Liver (tissue), 9 donors: ENCODE results near the gene CARMIL1. TPM values are rescaled to one million over a fixed set of nuclear protein-coding genes. Genes with fewer than 3 reads are reported as not detected.

Source experiments
- DNase-seq: peaks from one replicate; pipeline ENCODE4 v3.0.0-alpha.2; 2017; ENCODE audit warnings: low spot score
- H3K27ac ChIP-seq, 2 donors: one replicate each; pipeline ENCODE4 v1.7.0; 2013; ENCODE audit warnings: inconsistent platforms in 2 of 2, low read length in 2 of 2, control low read depth in 1 of 2, low read depth in 1 of 2, mild to moderate bottlenecking in 1 of 2
- H3K27me3 ChIP-seq, 4 donors: one replicate each; pipeline versions ENCODE4 v1.6.1 to v1.7.0; 2013; ENCODE audit warnings: low read length in 3 of 4, inconsistent platforms in 1 of 4, mild to moderate bottlenecking in 1 of 4, moderate library complexity in 1 of 4; ENCODE audit not compliant: control insufficient read depth in 4 of 4, insufficient read depth in 4 of 4
- H3K36me3 ChIP-seq, 4 donors: one replicate each; pipeline versions ENCODE4 v1.6.1 to v1.7.0; 2013; ENCODE audit warnings: low read length in 3 of 4, mild to moderate bottlenecking in 3 of 4, low read depth in 1 of 4, moderate library complexity in 1 of 4; ENCODE audit not compliant: control insufficient read depth in 4 of 4, insufficient read depth in 3 of 4
- H3K4me1 ChIP-seq, 4 donors: one replicate each; pipeline versions ENCODE4 v1.6.1 to v1.7.0; 2013; ENCODE audit warnings: low read length in 3 of 4, mild to moderate bottlenecking in 3 of 4, moderate library complexity in 1 of 4; ENCODE audit not compliant: control insufficient read depth in 4 of 4, insufficient read depth in 4 of 4
- H3K4me3 ChIP-seq, 3 donors: one replicate each; pipeline versions ENCODE4 v1.6.1 to v1.7.0; 2013; ENCODE audit warnings: low read length in 3 of 3, control low read depth in 1 of 3, low read depth in 1 of 3, mild to moderate bottlenecking in 1 of 3
- H3K9ac ChIP-seq, 2 donors: one replicate each; pipeline ENCODE4 v1.7.0; 2013; ENCODE audit warnings: low read length in 2 of 2, mild to moderate bottlenecking in 2 of 2, moderate library complexity in 2 of 2, control low read depth in 1 of 2, low read depth in 1 of 2
- H3K9me3 ChIP-seq, 4 donors: one replicate each; pipeline versions ENCODE4 v1.6.1 to v1.7.0; 2013; ENCODE audit warnings: low read length in 3 of 4; ENCODE audit not compliant: control insufficient read depth in 4 of 4
- EGR1 ChIP-seq, 2 donors: IDR thresholded peaks; 2 replicates each; pipeline ENCODE4 v1.6.1; 2016 to 2018; ENCODE audit warnings: antibody characterized with exemption in 2 of 2, low read depth in 2 of 2
- FOXA1 ChIP-seq: IDR thresholded peaks from 2 replicates; pipeline ENCODE4 v1.6.1; 2016; ENCODE audit warnings: antibody characterized with exemption
- FOXA2 ChIP-seq: IDR thresholded peaks from 2 replicates; pipeline ENCODE4 v1.6.1; 2016; ENCODE audit warnings: antibody characterized with exemption
- GABPA ChIP-seq, 2 donors: IDR thresholded peaks in 1 of 2; conservative IDR thresholded peaks in 1 of 2; 2 replicates each; pipeline ENCODE4 v1.6.1; 2016; ENCODE audit warnings: antibody characterized with exemption in 2 of 2, mild to moderate bottlenecking in 1 of 2, moderate library complexity in 1 of 2
- HNF4A ChIP-seq, 2 donors: conservative IDR thresholded peaks; 2 replicates each; pipeline ENCODE4 v1.6.1; 2016; ENCODE audit warnings: antibody characterized with exemption in 2 of 2, mild to moderate bottlenecking in 2 of 2
- HNF4G ChIP-seq: IDR thresholded peaks from 2 replicates; pipeline ENCODE4 v1.6.1; 2016; ENCODE audit warnings: antibody characterized with exemption
- JUND ChIP-seq, 2 donors: IDR thresholded peaks; 2 replicates each; pipeline ENCODE4 v1.6.1; 2016; ENCODE audit warnings: antibody characterized with exemption in 2 of 2
- NR2F2 ChIP-seq: IDR thresholded peaks from 2 replicates; pipeline ENCODE4 v1.6.1; 2016; ENCODE audit warnings: antibody characterized with exemption
- RAD21 ChIP-seq, 2 donors: IDR thresholded peaks; 2 replicates each; pipeline ENCODE4 v1.6.1; 2016; ENCODE audit warnings: antibody characterized with exemption in 2 of 2, mild to moderate bottlenecking in 2 of 2
- RXRA ChIP-seq, 2 donors: IDR thresholded peaks; 2 replicates each; pipeline ENCODE4 v1.6.1; 2017 to 2018; ENCODE audit warnings: antibody characterized with exemption in 2 of 2, mild to moderate bottlenecking in 1 of 2
- SP1 ChIP-seq: IDR thresholded peaks from 2 replicates; pipeline ENCODE4 v1.6.1; 2018; ENCODE audit warnings: antibody characterized with exemption, mild to moderate bottlenecking
- TAF1 ChIP-seq: conservative IDR thresholded peaks from 2 replicates; pipeline ENCODE4 v1.6.1; 2016; ENCODE audit warnings: antibody characterized with exemption, mild to moderate bottlenecking
- YY1 ChIP-seq: IDR thresholded peaks from 2 replicates; pipeline ENCODE4 v1.6.1; 2016; ENCODE audit warnings: antibody characterized with exemption, mild to moderate bottlenecking
- WGBS: extraction: QIAGEN DNeasy Blood & Tissue Kit; methylation state at CpG from one replicate; pipeline ENCODE4 v1.1.7; 2013; 5-methylcytosine and 5-hydroxymethylcytosine counted together
- polyA plus RNA-seq, 2 donors: library from polyadenylated mRNA; stranded (reverse) in 1 of 2; unstranded in 1 of 2; fragments of 200-250 nt in 1 of 2; fragments of >200 nt in 1 of 2; fragmentation: Nextera tagmentation in 1 of 2; extraction: Ambion mirVana in 1 of 2; gene quantifications; one replicate each; pipeline versions ENCODE4 v1.2.1 to v1.2.3, GENCODE V29; 2013 to 2015
- total RNA-seq, 2 donors: library from RNA; depleted of rRNA; stranded (reverse); fragments of >200 nt; gene quantifications; one replicate each; pipeline ENCODE4 v1.2.3, GENCODE V29; 2014
- TF ChIP-seq, protein P1 (sequence below): IDR thresholded peaks from 2 replicates; pipeline ENCODE4 v1.6.1; 2016; ENCODE audit warnings: antibody characterized with exemption
- TF ChIP-seq, protein P2 (sequence below): fragments of 150-350 bp; IDR thresholded peaks from 2 replicates; pipeline ENCODE4 v1.5.1; 2017; ENCODE audit warnings: improper control_type of control experiment, low read depth, low read length; ENCODE audit not compliant: missing input control
- TF ChIP-seq, protein P3 (sequence below): IDR thresholded peaks from 2 replicates; pipeline ENCODE4 v1.6.1; 2016; ENCODE audit warnings: antibody characterized with exemption, mild to moderate bottlenecking
- TF ChIP-seq, protein P4 (sequence below): IDR thresholded peaks from 2 replicates; pipeline ENCODE4 v1.6.1; 2016; ENCODE audit warnings: antibody characterized with exemption
- TF ChIP-seq, protein P5 (sequence below): IDR thresholded peaks from 2 replicates; pipeline ENCODE4 v1.6.1; 2016; ENCODE audit warnings: antibody characterized with exemption
- donor health status: healthy.
- donor health status: healthy.
- donor health status: healthy.
- donor health status: healthy.
- donor health status: healthy.

The CARMIL1 gene
- total and polyA plus RNA-seq, 4 donors: 1.4 to 9.5 (median 3.5) TPM

DNA sequence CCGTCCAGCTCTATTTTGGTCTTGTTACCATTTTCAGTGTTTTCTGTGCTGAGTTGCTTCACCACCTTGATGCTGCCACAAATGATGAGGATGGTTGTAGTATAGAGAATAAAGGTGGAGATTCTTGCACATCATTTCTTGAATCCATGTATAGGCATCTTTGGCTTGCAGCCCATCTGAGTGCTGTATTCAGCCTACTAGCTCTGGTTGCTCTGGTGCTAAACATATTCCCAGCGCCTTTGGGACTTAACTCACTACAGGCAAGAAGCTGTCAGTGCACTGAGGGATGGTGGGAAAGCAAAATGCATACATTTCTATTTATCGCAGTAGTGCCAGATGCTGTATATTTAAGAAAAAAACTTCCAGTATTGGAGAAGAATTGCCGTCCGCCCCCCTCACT, 86.0 kb downstream of the CARMIL1 start:
- 97% methylated on average over 5 of the region's 5 CpGs for WGBS
- H3K27me3 ChIP-seq: no peaks in the 10 kb centered on the region
- H3K27ac ChIP-seq: no peak overlapping the region
- no peak for DNase-seq
- H3K36me3 ChIP-seq: no peaks in the 10 kb centered on the region
- no peak for TF ChIP-seq EGR1 (IDR thresholded peaks at IDR 0.05; ENCODE audit: low read depth in 2 of 2)
- TF ChIP-seq, protein P1, sequence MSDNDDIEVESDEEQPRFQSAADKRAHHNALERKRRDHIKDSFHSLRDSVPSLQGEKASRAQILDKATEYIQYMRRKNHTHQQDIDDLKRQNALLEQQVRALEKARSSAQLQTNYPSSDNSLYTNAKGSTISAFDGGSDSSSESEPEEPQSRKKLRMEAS: no peak
- TF ChIP-seq FOXA2: no peak
- no peak for TF ChIP-seq TAF1
- TF ChIP-seq RXRA (IDR thresholded peaks at IDR 0.05): no peak
- no peak for TF ChIP-seq NR2F2
- TF ChIP-seq, protein P2, sequence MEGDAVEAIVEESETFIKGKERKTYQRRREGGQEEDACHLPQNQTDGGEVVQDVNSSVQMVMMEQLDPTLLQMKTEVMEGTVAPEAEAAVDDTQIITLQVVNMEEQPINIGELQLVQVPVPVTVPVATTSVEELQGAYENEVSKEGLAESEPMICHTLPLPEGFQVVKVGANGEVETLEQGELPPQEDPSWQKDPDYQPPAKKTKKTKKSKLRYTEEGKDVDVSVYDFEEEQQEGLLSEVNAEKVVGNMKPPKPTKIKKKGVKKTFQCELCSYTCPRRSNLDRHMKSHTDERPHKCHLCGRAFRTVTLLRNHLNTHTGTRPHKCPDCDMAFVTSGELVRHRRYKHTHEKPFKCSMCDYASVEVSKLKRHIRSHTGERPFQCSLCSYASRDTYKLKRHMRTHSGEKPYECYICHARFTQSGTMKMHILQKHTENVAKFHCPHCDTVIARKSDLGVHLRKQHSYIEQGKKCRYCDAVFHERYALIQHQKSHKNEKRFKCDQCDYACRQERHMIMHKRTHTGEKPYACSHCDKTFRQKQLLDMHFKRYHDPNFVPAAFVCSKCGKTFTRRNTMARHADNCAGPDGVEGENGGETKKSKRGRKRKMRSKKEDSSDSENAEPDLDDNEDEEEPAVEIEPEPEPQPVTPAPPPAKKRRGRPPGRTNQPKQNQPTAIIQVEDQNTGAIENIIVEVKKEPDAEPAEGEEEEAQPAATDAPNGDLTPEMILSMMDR: no peak
- TF ChIP-seq FOXA1: no peak
- TF ChIP-seq, protein P3, sequence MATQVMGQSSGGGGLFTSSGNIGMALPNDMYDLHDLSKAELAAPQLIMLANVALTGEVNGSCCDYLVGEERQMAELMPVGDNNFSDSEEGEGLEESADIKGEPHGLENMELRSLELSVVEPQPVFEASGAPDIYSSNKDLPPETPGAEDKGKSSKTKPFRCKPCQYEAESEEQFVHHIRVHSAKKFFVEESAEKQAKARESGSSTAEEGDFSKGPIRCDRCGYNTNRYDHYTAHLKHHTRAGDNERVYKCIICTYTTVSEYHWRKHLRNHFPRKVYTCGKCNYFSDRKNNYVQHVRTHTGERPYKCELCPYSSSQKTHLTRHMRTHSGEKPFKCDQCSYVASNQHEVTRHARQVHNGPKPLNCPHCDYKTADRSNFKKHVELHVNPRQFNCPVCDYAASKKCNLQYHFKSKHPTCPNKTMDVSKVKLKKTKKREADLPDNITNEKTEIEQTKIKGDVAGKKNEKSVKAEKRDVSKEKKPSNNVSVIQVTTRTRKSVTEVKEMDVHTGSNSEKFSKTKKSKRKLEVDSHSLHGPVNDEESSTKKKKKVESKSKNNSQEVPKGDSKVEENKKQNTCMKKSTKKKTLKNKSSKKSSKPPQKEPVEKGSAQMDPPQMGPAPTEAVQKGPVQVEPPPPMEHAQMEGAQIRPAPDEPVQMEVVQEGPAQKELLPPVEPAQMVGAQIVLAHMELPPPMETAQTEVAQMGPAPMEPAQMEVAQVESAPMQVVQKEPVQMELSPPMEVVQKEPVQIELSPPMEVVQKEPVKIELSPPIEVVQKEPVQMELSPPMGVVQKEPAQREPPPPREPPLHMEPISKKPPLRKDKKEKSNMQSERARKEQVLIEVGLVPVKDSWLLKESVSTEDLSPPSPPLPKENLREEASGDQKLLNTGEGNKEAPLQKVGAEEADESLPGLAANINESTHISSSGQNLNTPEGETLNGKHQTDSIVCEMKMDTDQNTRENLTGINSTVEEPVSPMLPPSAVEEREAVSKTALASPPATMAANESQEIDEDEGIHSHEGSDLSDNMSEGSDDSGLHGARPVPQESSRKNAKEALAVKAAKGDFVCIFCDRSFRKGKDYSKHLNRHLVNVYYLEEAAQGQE: no peak
- no peak for TF ChIP-seq SP1
- TF ChIP-seq HNF4G: no peak
- TF ChIP-seq JUND (IDR thresholded peaks at IDR 0.05): no peak
- no peak for TF ChIP-seq GABPA (IDR thresholded peaks at IDR 0.05 in 1 of 2, conservative IDR thresholded peaks at IDR 0.05 in 1 of 2)
- TF ChIP-seq, protein P4, sequence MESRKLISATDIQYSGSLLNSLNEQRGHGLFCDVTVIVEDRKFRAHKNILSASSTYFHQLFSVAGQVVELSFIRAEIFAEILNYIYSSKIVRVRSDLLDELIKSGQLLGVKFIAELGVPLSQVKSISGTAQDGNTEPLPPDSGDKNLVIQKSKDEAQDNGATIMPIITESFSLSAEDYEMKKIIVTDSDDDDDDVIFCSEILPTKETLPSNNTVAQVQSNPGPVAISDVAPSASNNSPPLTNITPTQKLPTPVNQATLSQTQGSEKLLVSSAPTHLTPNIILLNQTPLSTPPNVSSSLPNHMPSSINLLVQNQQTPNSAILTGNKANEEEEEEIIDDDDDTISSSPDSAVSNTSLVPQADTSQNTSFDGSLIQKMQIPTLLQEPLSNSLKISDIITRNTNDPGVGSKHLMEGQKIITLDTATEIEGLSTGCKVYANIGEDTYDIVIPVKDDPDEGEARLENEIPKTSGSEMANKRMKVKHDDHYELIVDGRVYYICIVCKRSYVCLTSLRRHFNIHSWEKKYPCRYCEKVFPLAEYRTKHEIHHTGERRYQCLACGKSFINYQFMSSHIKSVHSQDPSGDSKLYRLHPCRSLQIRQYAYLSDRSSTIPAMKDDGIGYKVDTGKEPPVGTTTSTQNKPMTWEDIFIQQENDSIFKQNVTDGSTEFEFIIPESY: no peak
- no peak for TF ChIP-seq YY1
- no peak for TF ChIP-seq RAD21 (IDR thresholded peaks at IDR 0.05)
- no peak for TF ChIP-seq HNF4A (conservative IDR thresholded peaks at IDR 0.05)
- TF ChIP-seq, protein P5, sequence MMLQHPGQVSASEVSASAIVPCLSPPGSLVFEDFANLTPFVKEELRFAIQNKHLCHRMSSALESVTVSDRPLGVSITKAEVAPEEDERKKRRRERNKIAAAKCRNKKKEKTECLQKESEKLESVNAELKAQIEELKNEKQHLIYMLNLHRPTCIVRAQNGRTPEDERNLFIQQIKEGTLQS: no peak
- no peak overlapping the region for H3K4me3 ChIP-seq
- no peaks in the 10 kb centered on the region for H3K9me3 ChIP-seq
- no peak overlapping the region for H3K9ac ChIP-seq
- H3K4me1 ChIP-seq: peaks cover 0 to 9% (median 3%) of the 10 kb centered on the region in 4 donors
